ENCODE measurements around the gene FGGY.
A peak's percentile ranks its signal among the peaks of the same experiment; 100 is the strongest.

Gene FGGY

DNA sequence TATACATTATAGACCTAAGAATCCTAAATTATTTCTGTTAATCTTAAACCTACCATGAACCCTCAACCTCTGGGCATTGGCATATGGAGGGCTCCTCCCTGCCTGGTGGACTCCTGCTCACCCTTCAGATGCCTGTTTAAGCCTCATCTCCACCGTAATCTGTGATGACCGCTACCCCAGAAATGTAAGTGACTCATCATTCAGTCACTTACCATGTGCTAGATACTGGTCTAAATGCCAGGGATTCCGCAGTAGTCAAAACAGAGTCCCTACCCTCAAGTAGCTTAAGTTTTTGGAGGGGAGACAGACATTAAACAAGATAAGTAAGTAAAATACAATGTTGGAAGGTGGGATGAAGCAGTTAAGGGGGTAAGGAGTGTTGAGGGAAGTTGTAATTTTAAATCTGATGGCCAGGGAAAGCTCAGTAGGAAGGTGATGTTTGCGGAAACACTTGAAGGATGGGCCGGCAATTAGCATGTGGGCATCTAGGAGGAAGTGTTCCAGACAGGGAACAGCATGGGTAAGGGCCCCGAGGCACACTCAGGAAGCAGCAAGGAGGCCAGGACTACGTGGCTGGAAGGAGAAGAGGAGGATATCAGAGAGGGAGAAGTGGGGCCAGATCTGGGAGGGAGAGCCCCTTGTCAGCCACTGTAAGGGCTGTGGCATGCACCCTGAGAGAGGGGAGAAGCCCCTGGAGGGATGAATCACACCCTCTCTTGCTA, 376.1 kb downstream of the FGGY start:
- H3K27ac ChIP-seq (ENCODE audit: insufficient read depth, low read depth, low read length, poor library complexity, severe bottlenecking) = no peak overlapping the region
- peaks cover 43% of the 10 kb centered on the region for H3K4me1 ChIP-seq (ENCODE audit: control insufficient read depth, insufficient read depth, low read length)
- 88 to 89% methylated on average over 7 of the region's 7 CpGs for WGBS, 2 experiments
- H3K9me3 ChIP-seq (ENCODE audit: control insufficient read depth, low read length) = no peaks in the 10 kb centered on the region
- no peaks in the 10 kb centered on the region for H3K27me3 ChIP-seq (ENCODE audit: control insufficient read depth, insufficient read depth, low read length, poor library complexity, severe bottlenecking)
- no peak overlapping the region for H3K4me3 ChIP-seq (ENCODE audit: insufficient read depth, low read depth, low read length)
- H3K36me3 ChIP-seq (ENCODE audit: control insufficient read depth, insufficient read depth, low read length) = no peaks in the 10 kb centered on the region

DNA sequence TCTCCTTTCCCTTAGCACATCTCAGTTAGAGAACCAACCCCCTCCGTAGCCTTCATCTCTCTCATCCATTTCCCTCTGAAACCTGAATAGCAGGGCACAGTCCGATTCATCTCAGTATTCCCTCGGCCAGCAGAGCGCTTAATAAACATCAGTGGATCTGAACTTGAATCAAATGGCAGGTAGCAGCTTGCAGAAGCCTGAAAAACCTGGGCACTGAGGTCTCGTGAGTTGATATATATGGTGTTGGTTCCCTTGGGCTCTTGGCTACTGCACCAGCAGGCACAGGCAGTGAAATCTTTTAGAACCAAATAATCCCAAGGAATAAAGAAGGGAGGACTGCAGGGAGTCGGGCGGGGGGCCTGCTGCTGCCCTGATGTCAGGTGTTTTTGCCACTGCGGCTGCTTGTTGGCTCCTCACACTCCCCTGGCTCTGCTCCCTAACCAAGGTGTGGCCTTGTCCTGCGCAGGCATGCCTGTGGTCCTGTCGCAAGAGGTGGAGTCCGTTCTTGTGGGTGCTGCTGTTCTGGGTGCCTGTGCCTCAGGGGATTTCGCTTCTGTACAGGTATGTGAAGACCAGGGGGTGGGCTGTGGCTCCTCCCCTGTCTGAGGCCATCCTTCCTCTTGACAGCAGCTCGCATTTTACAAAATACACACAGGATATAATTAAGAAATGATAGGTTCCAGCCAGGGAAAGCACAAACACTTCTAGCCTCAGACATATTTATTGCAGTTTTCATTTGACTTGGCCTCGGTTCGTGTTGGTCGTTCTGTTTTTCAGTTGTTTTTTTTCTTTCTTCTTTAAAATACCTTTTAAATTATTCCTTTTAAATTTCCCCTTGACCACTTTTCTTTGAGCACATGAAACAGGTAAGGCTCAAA, 376.9 kb downstream of the FGGY start:
- WGBS, 2 experiments = 83 to 85% methylated on average over 16 of the region's 16 CpGs
- H3K27me3 ChIP-seq (ENCODE audit: control insufficient read depth, insufficient read depth, low read length, poor library complexity, severe bottlenecking) = no peaks in the 10 kb centered on the region
- H3K4me1 ChIP-seq (ENCODE audit: control insufficient read depth, insufficient read depth, low read length) = peaks cover 43% of the 10 kb centered on the region
- no peaks in the 10 kb centered on the region for H3K9me3 ChIP-seq (ENCODE audit: control insufficient read depth, low read length)
- no peak overlapping the region for H3K4me3 ChIP-seq (ENCODE audit: insufficient read depth, low read depth, low read length)
- no peaks in the 10 kb centered on the region for H3K36me3 ChIP-seq (ENCODE audit: control insufficient read depth, insufficient read depth, low read length)
- no peak overlapping the region for H3K27ac ChIP-seq (ENCODE audit: insufficient read depth, low read depth, low read length, poor library complexity, severe bottlenecking)

DNA sequence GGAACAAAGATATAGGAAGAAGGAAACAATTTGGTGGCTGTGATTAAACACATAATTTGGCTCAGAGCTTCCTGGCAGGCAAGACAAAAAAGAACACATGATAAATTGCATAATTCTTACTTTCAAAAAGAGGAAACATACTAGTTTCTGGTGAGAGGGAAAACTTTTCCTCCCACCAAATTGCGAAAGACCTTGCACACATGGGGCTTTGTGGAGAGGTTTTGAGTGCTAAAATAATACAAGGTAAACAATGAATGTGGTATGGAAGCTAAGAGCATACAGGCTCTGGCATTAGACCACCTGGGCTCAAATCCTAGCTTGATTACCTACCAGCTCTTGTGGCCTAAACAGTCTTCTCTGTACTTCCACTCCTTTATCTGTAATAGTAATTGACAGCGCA, 377.7 kb downstream of the FGGY start:
- Histone ChIP-seq H3K36me3 (ENCODE audit: control insufficient read depth, insufficient read depth, low read length) (no peaks in the 10 kb centered on the region), H3K9me3 (ENCODE audit: control insufficient read depth, low read length) (no peaks in the 10 kb centered on the region), H3K27ac (ENCODE audit: insufficient read depth, low read depth, low read length, poor library complexity, severe bottlenecking) (no peak overlapping the region), H3K4me3 (ENCODE audit: insufficient read depth, low read depth, low read length) (no peak overlapping the region), H3K4me1 (ENCODE audit: control insufficient read depth, insufficient read depth, low read length) (peaks cover 47% of the 10 kb centered on the region), H3K27me3 (ENCODE audit: control insufficient read depth, insufficient read depth, low read length, poor library complexity, severe bottlenecking) (no peaks in the 10 kb centered on the region)
- 98 to 100% methylated on average over 1 to 2 of the region's 2 CpGs for WGBS, 2 experiments

DNA sequence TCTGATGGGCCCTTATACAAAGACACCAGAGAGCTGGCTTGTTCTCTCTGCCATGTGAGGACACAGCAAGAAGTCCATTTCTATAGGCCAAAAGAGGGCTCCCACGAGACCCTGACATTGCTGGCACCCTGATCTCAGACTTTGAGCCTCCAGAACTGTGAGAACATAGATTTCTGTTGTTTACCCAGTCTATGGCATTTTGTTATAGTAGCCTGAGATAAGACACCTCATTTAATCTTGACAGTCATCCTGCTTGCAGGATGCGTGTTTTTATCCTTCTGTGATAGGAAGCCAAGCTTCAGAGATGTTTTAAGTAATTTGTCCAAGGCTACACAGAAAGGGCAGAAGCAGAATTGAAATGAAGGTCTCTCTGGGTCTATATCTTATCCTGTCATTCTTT, 379.0 kb downstream of the FGGY start:
- H3K4me3 ChIP-seq (ENCODE audit: insufficient read depth, low read depth, low read length) = no peak overlapping the region
- peaks cover 42% of the 10 kb centered on the region for H3K4me1 ChIP-seq (ENCODE audit: control insufficient read depth, insufficient read depth, low read length)
- no peaks in the 10 kb centered on the region for H3K27me3 ChIP-seq (ENCODE audit: control insufficient read depth, insufficient read depth, low read length, poor library complexity, severe bottlenecking)
- H3K36me3 ChIP-seq (ENCODE audit: control insufficient read depth, insufficient read depth, low read length) = no peaks in the 10 kb centered on the region
- no peak overlapping the region for H3K27ac ChIP-seq (ENCODE audit: insufficient read depth, low read depth, low read length, poor library complexity, severe bottlenecking)
- H3K9me3 ChIP-seq (ENCODE audit: control insufficient read depth, low read length) = no peaks in the 10 kb centered on the region
- 95 to 97% methylated on average over 2 of the region's 2 CpGs for WGBS, 2 experiments

DNA sequence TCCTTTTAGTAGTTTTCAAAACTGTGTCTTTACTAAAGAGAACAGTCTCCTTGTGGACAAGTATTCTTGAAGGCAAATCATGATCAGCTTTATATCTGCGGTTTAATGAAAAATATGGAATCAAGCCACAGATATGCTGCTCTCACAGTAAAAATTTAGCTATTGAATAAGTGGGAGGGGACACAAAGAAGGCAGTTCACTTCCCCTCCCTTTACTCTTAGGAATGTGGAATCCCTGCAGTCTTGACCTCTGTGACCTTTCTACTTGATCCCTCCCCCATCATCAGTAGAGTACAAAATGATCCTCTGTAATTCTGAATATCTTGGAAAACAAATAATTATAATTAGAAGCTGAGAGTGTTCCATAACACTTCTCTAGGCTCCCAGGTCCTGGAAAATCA, 381.1 kb downstream of the FGGY start:
- no peaks in the 10 kb centered on the region for H3K27me3 ChIP-seq (ENCODE audit: control insufficient read depth, insufficient read depth, low read length, poor library complexity, severe bottlenecking)
- 45 to 55% methylated on average over 1 of the region's 1 CpG for WGBS, 2 experiments
- no peaks in the 10 kb centered on the region for H3K36me3 ChIP-seq (ENCODE audit: control insufficient read depth, insufficient read depth, low read length)
- H3K4me3 ChIP-seq (ENCODE audit: insufficient read depth, low read depth, low read length) = no peak overlapping the region
- H3K9me3 ChIP-seq (ENCODE audit: control insufficient read depth, low read length) = no peaks in the 10 kb centered on the region
- H3K4me1 ChIP-seq (ENCODE audit: control insufficient read depth, insufficient read depth, low read length) = peaks cover 53% of the 10 kb centered on the region
- peak overlapping the region; percentile 90 for H3K27ac ChIP-seq (ENCODE audit: insufficient read depth, low read depth, low read length, poor library complexity, severe bottlenecking)

DNA sequence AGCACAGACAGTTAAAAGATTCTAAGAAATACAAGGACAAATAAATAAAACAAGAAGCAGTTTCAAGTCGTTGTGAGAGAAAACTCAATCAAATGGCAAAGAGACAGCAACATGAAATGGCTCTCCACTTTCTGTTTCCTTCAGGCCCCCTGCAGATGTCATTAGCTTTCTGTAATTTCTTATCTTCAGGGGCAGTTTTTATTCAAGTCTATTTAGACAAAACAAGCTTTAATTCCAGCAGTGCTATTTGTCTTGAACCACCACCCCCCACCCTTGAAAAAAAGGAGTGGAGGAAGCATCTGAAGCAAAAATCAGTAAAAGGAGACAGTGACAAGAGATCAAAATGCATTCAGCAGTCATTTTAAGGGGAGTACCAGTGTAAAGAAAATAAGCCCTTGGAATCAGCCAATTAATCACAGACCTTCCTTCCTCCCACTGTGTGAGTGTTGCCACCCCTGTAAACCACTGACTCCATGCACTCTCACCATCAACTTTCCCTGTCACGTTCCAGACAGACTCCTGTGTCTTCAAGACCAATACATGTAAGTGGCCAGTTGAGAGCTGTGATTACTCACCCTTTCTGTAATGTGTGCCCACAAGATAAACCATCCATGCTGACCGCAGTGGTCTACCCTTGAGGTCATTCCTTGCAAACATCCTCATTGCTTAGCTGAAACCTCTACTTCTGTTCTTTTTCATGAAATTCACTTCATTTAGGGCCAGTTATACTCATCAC, 381.8 kb downstream of the FGGY start:
- Histone ChIP-seq H3K4me3 (ENCODE audit: insufficient read depth, low read depth, low read length) (no peak overlapping the region), H3K9me3 (ENCODE audit: control insufficient read depth, low read length) (no peaks in the 10 kb centered on the region), H3K36me3 (ENCODE audit: control insufficient read depth, insufficient read depth, low read length) (no peaks in the 10 kb centered on the region), H3K4me1 (ENCODE audit: control insufficient read depth, insufficient read depth, low read length) (peaks cover 50% of the 10 kb centered on the region), H3K27me3 (ENCODE audit: control insufficient read depth, insufficient read depth, low read length, poor library complexity, severe bottlenecking) (no peaks in the 10 kb centered on the region), H3K27ac (ENCODE audit: insufficient read depth, low read depth, low read length, poor library complexity, severe bottlenecking) (peak overlapping the region; percentile 90)
- 23 to 28% methylated on average over 3 of the region's 3 CpGs for WGBS, 2 experiments

DNA sequence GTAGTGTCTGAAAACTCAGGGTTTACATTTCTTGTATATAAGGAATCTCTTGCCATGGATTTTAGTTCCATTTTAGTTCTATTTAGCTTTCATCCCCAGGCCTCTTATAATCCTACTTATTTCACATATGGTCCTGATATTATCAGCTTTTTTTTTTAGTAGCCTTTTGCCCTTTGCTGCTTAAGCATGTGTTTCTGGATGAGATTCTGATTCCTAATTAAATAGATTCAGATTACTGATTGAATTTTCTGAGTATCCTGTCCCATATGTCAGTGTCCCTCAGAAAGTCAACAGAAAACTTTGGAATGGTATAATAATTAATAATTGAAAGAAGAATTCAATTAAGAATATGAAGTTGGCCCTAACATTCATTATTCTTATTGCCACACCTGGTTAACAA, 383.1 kb downstream of the FGGY start:
- Histone ChIP-seq H3K27ac (ENCODE audit: insufficient read depth, low read depth, low read length, poor library complexity, severe bottlenecking) (no peak overlapping the region), H3K27me3 (ENCODE audit: control insufficient read depth, insufficient read depth, low read length, poor library complexity, severe bottlenecking) (no peaks in the 10 kb centered on the region), H3K36me3 (ENCODE audit: control insufficient read depth, insufficient read depth, low read length) (no peaks in the 10 kb centered on the region), H3K9me3 (ENCODE audit: control insufficient read depth, low read length) (no peaks in the 10 kb centered on the region), H3K4me1 (ENCODE audit: control insufficient read depth, insufficient read depth, low read length) (peaks cover 45% of the 10 kb centered on the region), H3K4me3 (ENCODE audit: insufficient read depth, low read depth, low read length) (no peak overlapping the region)

DNA sequence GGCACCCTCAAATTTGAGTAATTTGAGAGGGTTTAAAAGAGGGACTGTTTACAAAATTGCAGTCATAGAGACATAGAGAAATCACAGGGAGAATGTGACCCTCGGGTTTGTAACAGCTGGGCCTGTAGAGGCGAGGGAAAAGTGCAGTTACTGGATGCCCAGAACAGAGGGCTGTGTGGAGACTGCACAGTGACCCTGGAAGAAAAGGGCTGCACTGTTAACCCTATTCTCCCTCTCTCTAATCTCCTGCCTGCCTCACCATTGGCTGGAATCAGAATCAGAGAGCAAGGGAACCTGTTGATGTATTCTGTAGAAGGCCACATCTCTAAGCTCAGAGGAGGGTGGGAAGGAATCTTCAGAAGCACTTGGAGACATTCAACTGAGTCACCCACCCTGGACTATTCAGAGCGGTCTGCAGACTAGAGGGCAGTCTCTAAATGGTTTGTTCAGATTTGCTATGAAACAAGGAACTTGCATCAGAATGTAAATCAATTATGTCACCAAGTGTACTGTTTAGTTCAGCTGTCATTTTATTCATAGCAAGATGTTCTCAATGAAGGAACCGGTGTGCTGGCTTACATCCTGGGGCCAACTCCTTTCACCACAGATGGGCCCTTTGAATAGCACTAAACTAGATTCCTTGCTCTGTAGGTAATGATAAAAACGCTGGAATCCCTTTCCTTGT, 385.6 kb downstream of the FGGY start:
- Histone ChIP-seq H3K27me3 (ENCODE audit: control insufficient read depth, insufficient read depth, low read length, poor library complexity, severe bottlenecking) (no peaks in the 10 kb centered on the region), H3K4me3 (ENCODE audit: insufficient read depth, low read depth, low read length) (no peak overlapping the region), H3K4me1 (ENCODE audit: control insufficient read depth, insufficient read depth, low read length) (peaks cover 29% of the 10 kb centered on the region), H3K27ac (ENCODE audit: insufficient read depth, low read depth, low read length, poor library complexity, severe bottlenecking) (peak overlapping the region; percentile 19), H3K36me3 (ENCODE audit: control insufficient read depth, insufficient read depth, low read length) (no peaks in the 10 kb centered on the region), H3K9me3 (ENCODE audit: control insufficient read depth, low read length) (no peaks in the 10 kb centered on the region)
- 81 to 86% methylated on average over 5 of the region's 5 CpGs for WGBS, 2 experiments

DNA sequence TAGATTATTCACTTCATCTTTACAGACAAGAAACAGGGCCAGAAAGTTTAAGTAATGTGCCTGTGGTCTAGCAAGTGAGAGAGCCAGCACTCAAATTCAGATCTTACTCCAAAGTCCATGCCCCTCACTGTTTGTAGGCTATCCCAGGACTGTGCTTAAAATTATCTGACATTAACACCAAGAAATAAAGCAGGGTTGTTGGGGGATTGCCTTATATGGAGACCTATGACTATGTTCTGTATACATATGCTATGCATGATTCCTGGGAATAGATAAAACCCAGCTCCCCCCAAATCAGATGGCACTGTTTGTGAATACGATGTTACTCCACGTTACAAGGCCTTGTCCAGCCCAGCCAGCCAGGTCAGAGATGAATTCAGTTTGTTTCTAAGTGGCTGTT, 386.3 kb downstream of the FGGY start:
- WGBS, 2 experiments = 95 to 96% methylated on average over 2 of the region's 2 CpGs
- H3K36me3 ChIP-seq (ENCODE audit: control insufficient read depth, insufficient read depth, low read length) = no peaks in the 10 kb centered on the region
- H3K27me3 ChIP-seq (ENCODE audit: control insufficient read depth, insufficient read depth, low read length, poor library complexity, severe bottlenecking) = no peaks in the 10 kb centered on the region
- no peaks in the 10 kb centered on the region for H3K9me3 ChIP-seq (ENCODE audit: control insufficient read depth, low read length)
- no peak overlapping the region for H3K27ac ChIP-seq (ENCODE audit: insufficient read depth, low read depth, low read length, poor library complexity, severe bottlenecking)
- peaks cover 26% of the 10 kb centered on the region for H3K4me1 ChIP-seq (ENCODE audit: control insufficient read depth, insufficient read depth, low read length)
- H3K4me3 ChIP-seq (ENCODE audit: insufficient read depth, low read depth, low read length) = no peak overlapping the region

All from ectodermal cell (in vitro differentiated cells).